HG03439 (cell line): ENCODE data around the gene RABL2A.
"Not testable (repeated sequence)": the region's sequence is repeated elsewhere in the genome, so short reads cannot be mapped to it uniquely, and the experiment has no call there.

Source experiments
- ATAC-seq: cut with Tn5 transposase; IDR thresholded peaks from one replicate; pipeline ENCODE4 v1.9.1; 2021; ENCODE audit warnings: mild to moderate bottlenecking, moderate library complexity; ENCODE audit not compliant: unreplicated experiment

RABL2A gene

DNA sequence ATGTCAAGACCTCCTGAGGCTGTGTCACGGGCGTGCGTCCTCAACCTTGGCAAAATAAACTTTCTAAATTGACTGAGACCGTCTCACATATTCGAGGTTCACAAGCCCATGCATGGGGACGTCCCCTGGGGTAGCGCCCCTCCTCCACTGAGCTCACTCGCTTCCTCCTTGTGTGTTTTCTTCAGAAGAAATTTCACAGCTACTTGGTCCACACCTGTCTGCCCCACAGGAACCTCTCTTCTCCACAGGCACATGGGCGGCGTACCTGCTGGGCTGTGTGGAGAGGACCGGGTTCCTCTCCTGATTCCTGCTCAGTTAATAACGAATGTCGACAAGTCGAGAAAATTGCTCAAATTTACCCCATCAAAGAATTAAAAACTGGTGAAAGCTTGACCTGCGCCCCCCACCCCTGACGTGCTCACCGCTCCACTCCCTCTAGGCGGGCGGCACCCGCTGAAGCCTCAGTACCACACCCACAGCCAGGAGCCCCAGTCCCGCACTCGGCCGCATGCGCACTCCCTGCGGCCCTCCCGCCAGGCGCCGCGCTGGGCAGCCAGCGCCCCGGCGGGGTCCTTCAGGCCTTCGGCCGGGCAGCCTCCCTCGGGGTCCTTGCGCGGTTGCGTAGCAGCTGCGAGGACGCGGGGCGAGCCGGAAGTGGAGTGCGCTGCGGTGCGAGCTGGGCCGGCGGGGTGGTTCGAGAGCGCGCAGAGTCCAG, at the start of gene RABL2A:
Gene RABL2A, plus strand, starts transcription at position 651 of the 715 bp plus-strand sequence. CDS start 1,341 bp downstream, outside the sequence.
- peak; percentile 98 for ATAC-seq

GRCh38 chr2:113578508-113578907, 48.6 kb upstream of the RABL2A start:
- not testable (repeated sequence) for ATAC-seq

DNA sequence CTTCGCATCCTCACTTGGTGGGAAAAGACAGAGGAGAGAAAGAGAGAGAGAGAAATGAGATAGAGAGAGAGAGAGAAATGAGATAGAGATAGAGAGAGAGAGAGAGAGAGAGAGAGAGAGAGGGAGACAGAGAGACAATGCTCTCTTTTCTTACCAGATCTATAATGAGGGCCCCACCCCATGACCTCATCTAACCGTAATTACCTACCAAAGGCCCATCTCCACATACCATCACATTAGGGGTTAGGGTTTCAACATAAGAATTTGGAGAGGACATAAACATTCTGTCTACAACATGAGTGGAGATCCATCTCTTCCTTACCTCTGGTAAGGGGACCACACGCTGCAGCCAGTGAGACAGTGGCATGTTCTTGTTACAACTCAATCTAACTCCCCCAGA, 44.6 kb upstream of the RABL2A start:
- ATAC-seq: not testable (repeated sequence)

DNA sequence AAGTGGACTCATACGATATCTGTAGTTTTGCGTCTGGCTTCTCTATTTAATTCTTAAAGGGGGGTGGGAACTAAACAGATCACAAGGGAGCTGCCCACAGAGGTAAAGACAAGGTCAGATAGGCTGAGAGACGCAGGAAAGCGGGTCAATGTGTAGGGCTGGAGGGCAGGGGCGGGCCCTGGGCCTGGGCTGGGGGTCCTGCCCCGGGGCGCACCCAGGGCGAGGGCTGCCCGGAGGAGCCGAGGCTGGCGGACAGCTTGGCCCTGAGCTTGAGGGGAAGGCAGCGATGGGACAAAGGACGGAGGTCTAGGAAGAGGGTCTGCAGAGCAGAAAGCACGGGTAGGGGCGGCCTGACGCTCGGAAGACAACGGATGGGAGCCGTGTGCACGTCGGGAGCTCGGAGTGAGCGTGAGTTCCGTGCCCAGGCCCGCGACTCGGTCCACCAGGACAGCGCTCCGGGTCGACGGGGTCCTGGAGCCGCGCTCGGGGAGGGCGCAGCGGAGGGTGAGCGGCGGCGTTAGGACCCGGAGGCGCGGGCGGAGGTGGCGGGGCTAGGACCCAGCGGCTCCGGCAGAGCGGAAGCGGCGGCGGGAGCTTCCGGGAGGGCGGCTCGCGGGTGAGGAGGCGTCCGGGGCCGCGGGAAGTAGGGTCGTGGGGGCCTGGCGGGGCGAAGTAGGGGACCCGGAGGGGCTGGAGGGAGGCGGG, 43.4 kb upstream of the RABL2A start:
- not testable (repeated sequence) for ATAC-seq

DNA sequence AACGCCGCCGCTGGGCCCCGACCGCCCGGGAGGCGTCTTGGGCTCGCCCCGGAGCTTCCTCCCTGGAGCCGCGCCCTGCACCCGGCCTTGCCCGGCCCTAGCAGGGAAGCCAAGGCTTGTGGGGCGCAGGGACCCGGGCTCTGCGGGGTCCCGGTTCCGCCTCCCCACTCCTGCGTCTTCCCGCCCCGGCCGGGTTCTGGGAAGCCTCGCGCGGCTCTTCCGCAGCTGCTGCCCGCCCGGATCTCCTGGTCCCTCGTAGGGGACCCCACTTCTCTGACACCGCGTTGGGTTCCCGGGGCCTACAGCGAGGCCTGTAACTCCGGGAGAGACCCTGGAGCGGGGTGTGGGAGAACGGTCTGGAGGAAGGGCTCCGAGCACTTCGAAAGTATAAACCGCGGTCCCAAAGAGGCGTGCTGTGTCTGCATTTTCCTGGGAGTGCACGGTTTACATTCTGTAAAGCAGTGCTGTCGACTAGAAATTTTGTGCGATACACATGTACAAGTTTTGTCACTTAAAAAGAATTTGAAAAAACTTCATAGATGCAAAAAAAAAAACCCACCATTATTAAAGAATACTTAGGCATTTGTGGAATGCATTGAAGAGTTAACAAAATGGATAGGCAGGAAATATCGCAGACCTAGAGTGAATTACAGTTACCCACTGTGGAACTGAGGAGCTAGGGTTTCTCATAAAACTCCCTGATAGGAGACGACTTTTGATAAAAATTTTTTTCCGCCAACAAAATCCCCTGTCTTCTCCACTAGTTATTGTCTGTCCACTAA, 42.6 kb upstream of the RABL2A start:
- not testable (repeated sequence) for ATAC-seq

DNA sequence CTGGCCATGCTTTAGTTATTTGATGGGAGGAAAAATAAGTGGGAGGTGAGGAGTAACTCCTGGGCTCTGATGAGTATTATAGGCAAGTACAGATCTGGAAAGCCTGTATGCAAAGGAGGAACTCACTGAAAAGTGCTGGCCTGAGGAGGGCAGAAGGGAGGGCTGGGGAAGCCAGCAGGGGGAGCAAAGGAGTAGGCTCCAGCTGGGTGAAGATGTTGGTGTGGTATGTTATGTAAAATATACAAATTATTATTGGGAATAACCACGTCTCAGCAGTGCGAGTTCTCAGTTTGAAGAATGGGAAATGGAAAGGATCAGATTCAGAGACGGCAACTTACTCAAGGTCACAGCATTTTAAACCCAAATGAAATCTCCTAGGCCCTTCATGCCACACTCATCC, 39.9 kb upstream of the RABL2A start:
- ATAC-seq: not testable (repeated sequence)

DNA sequence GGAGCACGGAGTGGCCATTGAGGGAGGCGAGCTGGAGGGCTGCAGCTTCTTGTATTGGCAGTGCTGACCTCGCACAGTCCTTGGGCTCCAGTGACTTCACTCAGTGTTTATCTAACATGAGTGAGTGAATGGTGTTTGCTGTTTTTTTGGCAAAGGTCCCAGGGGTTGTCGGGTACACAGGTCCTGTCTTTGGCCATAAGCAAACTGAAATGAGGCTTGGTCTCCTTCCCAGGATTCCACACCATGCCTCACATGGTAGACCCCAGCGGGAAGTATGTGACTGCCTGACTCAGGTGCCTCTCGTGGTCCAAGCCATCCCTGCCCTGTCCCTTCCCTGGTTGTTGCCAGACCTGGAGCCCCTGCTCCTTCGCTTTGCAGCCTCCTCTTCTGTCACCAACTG, 37.5 kb upstream of the RABL2A start:
- not testable (repeated sequence) for ATAC-seq

DNA sequence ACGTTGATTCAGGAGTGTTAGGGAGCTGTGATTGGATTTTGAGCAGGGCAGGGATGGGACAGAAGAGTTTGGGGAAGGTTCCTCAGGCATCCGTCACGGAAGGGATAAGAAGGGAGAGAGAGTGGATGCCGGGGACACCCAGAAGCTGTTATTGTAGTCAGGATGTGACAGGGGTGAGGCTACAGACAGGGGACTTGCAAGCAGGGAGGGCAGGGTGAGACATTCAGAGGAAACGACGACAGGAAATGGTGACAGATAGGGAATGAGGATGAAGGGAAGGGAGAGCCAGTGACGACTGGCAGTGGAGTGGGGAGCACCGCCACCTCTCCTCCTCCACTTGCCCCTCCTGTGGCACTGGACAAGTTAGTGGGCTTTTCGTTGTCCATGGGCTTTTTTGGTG, 35.1 kb upstream of the RABL2A start:
- ATAC-seq: not testable (repeated sequence)

DNA sequence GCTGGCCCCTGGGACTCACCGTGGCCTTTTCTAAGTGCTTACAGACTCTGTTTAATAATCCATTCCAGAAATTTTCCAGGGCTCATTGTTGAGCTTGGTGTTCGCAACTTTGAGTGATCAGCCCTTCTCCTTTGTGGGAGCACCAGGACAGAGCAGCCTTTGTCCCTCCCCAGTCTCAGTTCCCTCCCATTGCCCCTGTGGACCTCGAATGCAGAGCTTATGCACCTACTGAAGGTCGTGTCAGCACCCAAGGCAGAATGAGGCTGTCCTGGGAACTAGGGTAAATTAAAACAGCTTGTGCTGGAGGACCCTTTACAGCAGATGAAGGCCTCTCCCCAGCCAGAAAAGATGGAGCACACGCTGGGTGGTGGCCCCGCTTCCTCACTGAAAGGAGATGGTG, 33.8 kb upstream of the RABL2A start:
- ATAC-seq: not testable (repeated sequence)

- not testable (repeated sequence) for ATAC-seq
Measured at GRCh38 chr2:113595725-113596124, 31.3 kb upstream of the RABL2A start.

GRCh38 chr2:113597164-113597563, 29.9 kb upstream of the RABL2A start:
- not testable (repeated sequence) for ATAC-seq

DNA sequence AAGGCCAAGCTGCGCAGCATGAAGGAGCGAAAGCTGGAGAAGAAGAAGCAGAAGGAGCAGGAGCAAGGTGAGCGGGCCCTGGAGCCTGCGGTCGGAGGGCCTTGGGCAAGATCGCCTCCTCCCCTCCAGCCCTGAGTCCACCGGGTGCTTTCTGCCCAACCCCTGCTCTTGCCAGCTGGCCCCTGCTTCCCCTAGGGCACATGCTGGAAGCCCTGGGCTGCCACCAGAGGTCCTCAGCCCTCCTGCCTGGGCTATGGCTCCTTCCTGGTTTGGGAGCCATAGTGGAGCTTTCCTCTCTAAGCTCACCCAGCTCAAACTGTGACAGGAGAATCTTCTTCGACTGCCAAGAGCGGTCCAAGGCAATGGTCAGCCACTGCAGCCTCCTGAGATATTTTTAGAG, 29.5 kb upstream of the RABL2A start:
- ATAC-seq: not testable (repeated sequence)

GRCh38 chr2:113598180-113598579, 28.9 kb upstream of the RABL2A start:
- ATAC-seq: not testable (repeated sequence)

- not testable (repeated sequence) for ATAC-seq
Measured at GRCh38 chr2:113598738-113599137, 28.3 kb upstream of the RABL2A start.

- not testable (repeated sequence) for ATAC-seq
Measured at GRCh38 chr2:113599208-113599607, 27.9 kb upstream of the RABL2A start.

DNA sequence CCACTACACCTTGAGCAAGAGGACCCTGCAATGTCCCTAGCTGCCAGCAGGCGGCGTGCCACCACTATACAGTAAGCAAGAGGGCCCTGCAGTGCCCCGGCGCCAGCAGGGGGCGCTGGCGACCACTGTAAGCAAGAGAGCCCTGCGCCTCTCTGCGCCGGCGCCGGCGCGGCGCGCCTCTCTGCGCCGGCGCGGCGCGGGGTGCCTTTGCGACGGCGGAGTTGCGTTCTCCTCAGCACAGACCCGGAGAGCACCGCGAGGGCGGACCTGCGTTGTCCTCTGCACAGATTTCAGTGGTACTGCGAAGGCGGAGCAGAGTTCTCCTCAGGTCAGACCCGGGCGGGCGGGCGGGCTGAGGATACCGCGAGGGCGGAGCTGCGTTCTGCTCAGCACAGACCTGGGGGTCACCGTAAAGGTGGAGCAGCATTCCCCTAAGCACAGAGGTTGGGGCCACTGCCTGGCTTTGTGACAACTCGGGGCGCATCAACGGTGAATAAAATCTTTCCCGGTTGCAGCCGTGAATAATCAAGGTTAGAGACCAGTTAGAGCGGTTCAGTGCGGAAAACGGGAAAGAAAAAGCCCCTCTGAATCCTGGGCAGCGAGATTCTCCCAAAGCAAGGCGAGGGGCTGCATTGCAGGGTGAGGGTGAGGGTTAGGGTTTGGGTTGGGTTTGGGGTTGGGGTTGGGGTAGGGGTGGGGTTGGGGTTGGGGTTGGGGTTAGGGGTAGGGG, 24.9 kb upstream of the RABL2A start:
- ATAC-seq: peak; percentile 65

- no peak for ATAC-seq
Measured at GRCh38 chr2:113602869-113603466, 24.1 kb upstream of the RABL2A start.

DNA sequence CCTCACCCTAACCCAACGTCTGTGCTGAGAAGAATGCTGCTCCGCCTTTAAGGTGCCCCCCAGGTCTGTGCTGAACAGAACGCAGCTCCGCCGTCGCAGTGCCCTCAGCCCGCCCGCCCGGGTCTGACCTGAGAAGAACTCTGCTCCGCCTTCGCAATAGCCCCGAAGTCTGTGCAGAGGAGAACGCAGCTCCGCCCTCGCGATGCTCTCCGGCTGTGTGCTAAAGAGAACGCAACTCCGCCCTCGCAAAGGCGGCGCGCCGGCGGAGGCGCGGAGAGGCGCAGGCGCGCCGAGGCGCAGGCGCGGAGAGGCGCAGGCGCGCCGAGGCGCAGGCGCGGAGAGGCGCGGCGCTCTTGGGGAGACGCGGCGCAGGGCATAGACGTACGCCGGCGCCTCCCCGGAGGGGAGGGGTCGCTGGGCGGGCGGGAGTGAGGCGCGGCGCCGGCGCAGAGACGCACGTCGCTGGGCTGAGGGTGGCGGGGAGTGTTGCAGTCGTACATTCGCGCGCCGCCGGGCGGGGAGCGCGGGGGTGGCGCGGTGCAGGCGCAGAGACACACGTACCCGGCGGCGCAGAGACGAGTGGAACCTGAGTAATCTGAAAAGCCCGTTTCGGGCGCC, 23.5 kb upstream of the RABL2A start:
- peak; percentile 100 for ATAC-seq

- ATAC-seq: not testable (repeated sequence)
Measured at GRCh38 chr2:113604085-113604477, 23.0 kb upstream of the RABL2A start.

DNA sequence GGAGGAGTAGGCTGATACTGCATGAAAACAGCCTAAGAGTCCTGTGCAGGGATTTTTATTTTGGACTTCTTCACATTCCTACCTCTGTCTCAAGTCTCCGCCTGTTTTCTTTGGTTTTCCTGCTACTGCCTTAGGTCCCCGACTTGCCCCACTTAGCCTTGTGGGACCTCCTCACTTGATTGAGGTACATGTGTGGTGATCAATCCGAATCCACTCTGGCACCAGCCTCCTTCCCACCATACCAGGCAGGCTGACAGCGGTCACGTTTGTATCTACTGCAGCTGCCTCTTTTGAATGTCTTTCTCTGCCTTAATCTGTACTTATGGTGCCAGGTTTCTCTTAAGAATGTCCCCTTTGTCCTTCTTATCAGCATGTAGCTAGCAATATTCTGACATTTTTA, 22.4 kb upstream of the RABL2A start:
- ATAC-seq: not testable (repeated sequence)
